Measurements from ENCODE around the gene SMIM23.

Gene SMIM23

DNA sequence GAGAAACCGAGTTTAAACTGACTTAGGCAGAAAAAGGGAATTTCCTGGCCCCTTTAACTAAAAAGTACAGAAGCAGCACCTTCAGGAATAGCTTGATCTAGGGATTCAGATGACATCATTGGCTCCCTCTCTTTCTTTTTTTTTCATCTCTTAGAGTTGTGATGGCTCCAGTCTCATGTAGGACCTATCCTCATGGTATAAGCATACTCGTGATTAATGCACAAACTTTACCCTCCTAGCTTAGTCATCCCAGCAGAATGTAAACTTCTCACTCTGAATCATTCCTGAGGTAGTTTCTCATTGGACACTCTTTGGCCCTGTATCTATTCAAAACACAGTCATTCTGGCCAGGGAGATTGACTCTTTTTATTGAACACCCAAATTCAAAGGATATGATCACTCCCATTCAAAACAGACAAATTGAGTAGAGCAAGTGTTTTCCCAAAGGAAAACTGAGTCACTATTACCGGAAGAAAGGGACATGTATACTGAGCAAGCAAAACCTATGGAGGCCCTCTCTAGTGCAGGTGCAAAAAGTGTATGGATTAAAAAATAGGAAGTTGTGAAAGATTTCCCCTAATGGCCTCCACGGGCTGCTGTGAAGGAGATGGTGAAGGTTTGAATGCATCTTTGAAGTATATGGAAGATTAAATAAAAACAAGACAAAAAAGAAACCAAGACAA lies 27.6 kb upstream of the SMIM23 start:
- DNase-seq (ENCODE audit: low read depth): peak; percentile 32
- H3K4me3 ChIP-seq (ENCODE audit: low read length): no peak overlapping the region
- TF ChIP-seq, protein P1, sequence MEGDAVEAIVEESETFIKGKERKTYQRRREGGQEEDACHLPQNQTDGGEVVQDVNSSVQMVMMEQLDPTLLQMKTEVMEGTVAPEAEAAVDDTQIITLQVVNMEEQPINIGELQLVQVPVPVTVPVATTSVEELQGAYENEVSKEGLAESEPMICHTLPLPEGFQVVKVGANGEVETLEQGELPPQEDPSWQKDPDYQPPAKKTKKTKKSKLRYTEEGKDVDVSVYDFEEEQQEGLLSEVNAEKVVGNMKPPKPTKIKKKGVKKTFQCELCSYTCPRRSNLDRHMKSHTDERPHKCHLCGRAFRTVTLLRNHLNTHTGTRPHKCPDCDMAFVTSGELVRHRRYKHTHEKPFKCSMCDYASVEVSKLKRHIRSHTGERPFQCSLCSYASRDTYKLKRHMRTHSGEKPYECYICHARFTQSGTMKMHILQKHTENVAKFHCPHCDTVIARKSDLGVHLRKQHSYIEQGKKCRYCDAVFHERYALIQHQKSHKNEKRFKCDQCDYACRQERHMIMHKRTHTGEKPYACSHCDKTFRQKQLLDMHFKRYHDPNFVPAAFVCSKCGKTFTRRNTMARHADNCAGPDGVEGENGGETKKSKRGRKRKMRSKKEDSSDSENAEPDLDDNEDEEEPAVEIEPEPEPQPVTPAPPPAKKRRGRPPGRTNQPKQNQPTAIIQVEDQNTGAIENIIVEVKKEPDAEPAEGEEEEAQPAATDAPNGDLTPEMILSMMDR (conservative IDR thresholded peaks at IDR 0.05; ENCODE audit: low read depth, low read length): no peak

DNA sequence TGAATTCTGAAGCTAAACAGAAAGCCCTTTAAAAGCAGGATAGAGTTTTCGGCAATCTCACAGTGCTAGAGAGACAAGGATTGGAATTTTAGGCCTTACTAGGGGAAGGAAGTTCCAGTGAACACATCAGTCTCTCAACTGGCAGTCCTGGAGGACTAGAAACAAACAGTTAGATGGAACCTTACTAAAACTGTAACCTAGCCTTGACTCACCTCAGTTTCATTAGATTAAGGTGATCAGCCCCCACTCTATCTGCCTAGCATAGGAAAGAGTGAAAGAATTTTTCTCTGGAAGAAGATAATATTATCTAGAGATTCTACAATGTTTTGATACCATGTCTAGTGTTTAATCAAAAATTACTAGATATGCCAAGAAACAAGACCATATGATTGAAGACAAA lies 25.8 kb upstream of the SMIM23 start:
- H3K4me3 ChIP-seq (ENCODE audit: low read length): no peak overlapping the region
- TF ChIP-seq, protein P1 (conservative IDR thresholded peaks at IDR 0.05; ENCODE audit: low read depth, low read length): no peak
- no peak for DNase-seq (ENCODE audit: low read depth)

DNA sequence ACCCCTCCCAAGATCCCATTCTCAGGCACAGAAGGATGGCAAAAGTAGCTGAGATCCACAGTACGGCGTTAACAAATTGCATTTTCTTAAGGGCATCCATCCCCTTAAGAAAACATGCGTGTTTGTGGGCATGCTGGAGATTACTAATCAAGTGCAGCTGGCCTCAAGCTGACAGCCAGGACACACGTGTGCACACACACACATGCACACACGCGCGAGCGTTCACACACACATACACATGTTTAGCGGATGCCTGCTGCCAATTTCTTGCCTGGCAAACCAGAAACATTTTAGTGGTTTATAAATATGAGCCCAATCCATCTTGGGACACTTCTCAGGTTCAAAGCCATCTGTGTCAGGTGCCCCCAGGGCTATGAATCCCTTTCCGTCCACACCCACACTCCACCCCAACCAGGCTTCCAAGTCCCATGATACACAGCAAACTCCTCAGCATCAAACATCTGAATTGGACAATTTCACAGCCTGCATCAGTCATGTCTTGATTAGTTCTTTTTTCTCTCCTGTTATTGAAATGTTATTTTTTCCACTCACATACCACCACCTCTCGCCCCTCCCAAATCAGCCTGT lies 23.5 kb upstream of the SMIM23 start:
- DNase-seq (ENCODE audit: low read depth): no peak
- no peak overlapping the region for H3K4me3 ChIP-seq (ENCODE audit: low read length)
- TF ChIP-seq, protein P1 (conservative IDR thresholded peaks at IDR 0.05; ENCODE audit: low read depth, low read length): no peak

DNA sequence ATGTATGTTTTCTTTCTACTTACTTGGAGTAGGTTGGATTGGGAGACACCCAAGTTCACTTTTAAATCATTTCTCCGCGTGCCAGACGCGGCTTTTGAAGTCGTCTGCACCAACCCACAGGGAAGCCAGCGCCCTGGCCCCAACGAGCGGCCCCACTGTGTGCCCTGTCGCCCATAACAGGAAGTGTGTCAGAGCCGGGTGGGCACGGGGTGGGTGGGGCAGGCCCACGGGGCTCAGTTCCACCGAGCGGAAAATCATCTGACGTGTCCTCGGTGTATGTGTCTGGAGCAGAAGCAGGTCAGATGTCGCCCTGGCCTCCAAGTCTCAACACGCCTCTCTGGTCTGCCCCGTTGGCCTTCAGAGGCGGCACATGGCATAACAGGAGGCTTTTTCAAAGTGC lies 22.7 kb upstream of the SMIM23 start:
- DNase-seq (ENCODE audit: low read depth): no peak
- TF ChIP-seq, protein P1 (conservative IDR thresholded peaks at IDR 0.05; ENCODE audit: low read depth, low read length): no peak
- no peak overlapping the region for H3K4me3 ChIP-seq (ENCODE audit: low read length)

DNA sequence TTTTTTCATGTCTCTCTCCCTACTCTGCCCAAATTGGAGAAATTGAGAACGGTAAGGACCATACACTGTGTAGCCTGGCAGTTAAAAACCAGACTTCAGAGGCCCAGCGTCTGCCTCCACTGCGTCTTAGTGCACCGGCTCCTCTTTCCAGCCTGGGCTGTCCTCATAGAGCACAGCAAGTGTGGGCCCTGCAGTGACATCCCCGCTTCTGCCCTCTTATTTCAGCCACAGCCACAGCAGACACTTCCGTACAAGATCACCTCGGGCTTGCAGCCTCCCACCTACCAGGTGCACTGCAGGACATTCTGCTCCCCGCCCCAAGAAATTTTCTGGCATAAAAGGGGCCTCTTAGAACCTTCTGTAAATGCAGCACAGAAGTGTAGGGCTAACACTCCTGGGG lies 21.4 kb upstream of the SMIM23 start:
- TF ChIP-seq, protein P1 (conservative IDR thresholded peaks at IDR 0.05; ENCODE audit: low read depth, low read length): no peak
- no peak overlapping the region for H3K4me3 ChIP-seq (ENCODE audit: low read length)
- no peak for DNase-seq (ENCODE audit: low read depth)

DNA sequence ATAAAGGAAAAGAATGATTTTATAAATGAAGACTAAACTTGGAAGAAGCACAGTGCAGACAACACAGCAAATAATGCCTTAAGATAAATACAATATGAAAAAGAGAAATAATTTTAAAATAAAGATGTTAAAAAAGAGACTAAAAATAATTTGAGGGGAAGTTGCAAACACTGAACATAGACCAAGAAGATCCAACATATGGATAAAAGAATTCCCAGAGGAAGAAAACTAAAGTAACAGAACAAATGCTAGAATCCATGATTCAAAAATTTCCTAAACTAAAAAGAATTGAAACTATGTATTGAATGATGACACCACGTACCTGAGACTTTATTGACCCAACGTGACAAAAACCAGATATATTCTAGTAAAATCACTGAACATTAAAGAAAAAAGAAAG lies 18.7 kb upstream of the SMIM23 start:
- TF ChIP-seq, protein P1 (conservative IDR thresholded peaks at IDR 0.05; ENCODE audit: low read depth, low read length): no peak
- DNase-seq (ENCODE audit: low read depth): no peak

DNA sequence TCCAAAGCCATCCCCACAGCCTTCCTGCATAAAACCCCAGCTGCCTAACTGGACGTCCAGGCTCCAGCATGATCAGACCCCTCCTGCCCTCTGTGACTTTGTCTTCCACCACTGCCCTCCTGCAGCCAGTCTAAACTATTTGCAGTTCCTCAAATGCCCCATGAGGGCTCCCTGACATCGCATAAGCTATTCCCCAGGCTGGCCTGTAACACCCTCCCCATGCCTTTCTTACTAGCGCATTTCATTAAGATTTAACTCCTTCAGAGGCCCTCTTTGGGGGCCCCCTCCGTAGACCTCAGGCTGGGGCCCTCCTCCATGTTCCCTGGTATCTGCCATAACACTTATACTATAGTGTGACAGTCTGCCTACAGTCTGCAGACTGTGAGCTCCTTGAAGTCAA lies 15.5 kb upstream of the SMIM23 start:
- TF ChIP-seq, protein P1 (conservative IDR thresholded peaks at IDR 0.05; ENCODE audit: low read depth, low read length): no peak
- H3K4me3 ChIP-seq (ENCODE audit: low read length): no peak overlapping the region
- no peak for DNase-seq (ENCODE audit: low read depth)

More for the DNA sequence above, 18.7 kb upstream of the SMIM23 start:
- no peak overlapping the region for H3K4me3 ChIP-seq (ENCODE audit: low read length)

All from retinal pigment epithelial cell (primary cell).